Astrocyte of the cerebellum (primary cell): ENCODE data around the gene CLDN14.

Source experiments
- DNase-seq: peaks from one replicate; pipeline ENCODE4 v3.0.0-alpha.2; 2011; ENCODE audit warnings: low read depth
- H3K4me3 ChIP-seq: 2 replicates; pipeline ENCODE4 v1.5.1; 2011; ENCODE audit warnings: mild to moderate bottlenecking, low read depth, low read length, moderate library complexity
- CTCF ChIP-seq: IDR thresholded peaks from 2 replicates; pipeline ENCODE4 v1.5.1; 2012; ENCODE audit warnings: low read length, low read depth, moderate library complexity, mild to moderate bottlenecking; ENCODE audit errors: missing control alignments
- in situ Hi-C: cut with HindIII; loops from 2 replicates; pipeline ENCODE4 v1.10.0; 2017; ENCODE audit warnings: low sequenced_read_pairs

The CLDN14 gene

GRCh38 chr21:36510911-36511310, 31.0 kb upstream of the CLDN14 start:
- in situ Hi-C loops = no loop called here
- no peak for DNase-seq
- no peak overlapping the region for H3K4me3 ChIP-seq
- no peak for TF ChIP-seq CTCF

GRCh38 chr21:36509973-36510664, 30.2 kb upstream of the CLDN14 start:
- no peak for TF ChIP-seq CTCF
- no peak overlapping the region for H3K4me3 ChIP-seq
- in situ Hi-C loops = no loop called here
- no peak for DNase-seq

- no peak for DNase-seq
- no peak for TF ChIP-seq CTCF
- no peak overlapping the region for H3K4me3 ChIP-seq
- in situ Hi-C loops = no loop called here
Measured at GRCh38 chr21:36508948-36509347, 29.0 kb upstream of the CLDN14 start.

GRCh38 chr21:36507397-36508018, 27.6 kb upstream of the CLDN14 start:
- no peak for DNase-seq
- H3K4me3 ChIP-seq = no peak overlapping the region
- in situ Hi-C loops = no loop called here
- no peak for TF ChIP-seq CTCF

GRCh38 chr21:36506482-36506881, 26.6 kb upstream of the CLDN14 start:
- TF ChIP-seq CTCF = no peak
- in situ Hi-C loops = no loop called here
- DNase-seq = no peak
- H3K4me3 ChIP-seq = no peak overlapping the region

GRCh38 chr21:36504067-36505058, 24.4 kb upstream of the CLDN14 start:
- in situ Hi-C loops = no loop called here
- H3K4me3 ChIP-seq = no peak overlapping the region
- DNase-seq = peak; percentile 31
- peak; percentile 87 for TF ChIP-seq CTCF
